HL-60 (cell line): ENCODE results near the gene SLCO6A1.

ENCODE experiments used
- CTCF ChIP-seq: IDR thresholded peaks from one replicate; pipeline ENCODE4 v1.5.1; 2011; ENCODE audit warnings: low read length, control low read depth, inconsistent platforms; ENCODE audit not compliant: insufficient read depth
- GABPA ChIP-seq: IDR thresholded peaks from 2 replicates; pipeline ENCODE4 v1.6.1; 2012; ENCODE audit warnings: low read depth
- POLR2AphosphoS5 ChIP-seq: IDR thresholded peaks from 2 replicates; pipeline ENCODE4 v1.6.1; 2012; ENCODE audit warnings: low read depth

GRCh38 chr5:102368392-102368791 is 130.4 kb downstream of the SLCO6A1 start:
- TF ChIP-seq CTCF (no peak), GABPA (no peak), POLR2AphosphoS5 (no peak)
